ENCODE data around the gene NOL4L.
A peak's percentile ranks its signal among the peaks of the same experiment; 100 is the strongest.
"Not testable (repeated sequence)": the region's sequence is repeated elsewhere in the genome, so short reads cannot be mapped to it uniquely, and the experiment has no call there.

NOL4L gene

GRCh38 chr20:32507998-32508774, 76.9 kb downstream of the NOL4L start:
- DNase-seq (ENCODE audit: low spot score), result no peak

- no peak for DNase-seq (ENCODE audit: low spot score)
These were observed 78.4 kb downstream of the NOL4L start for GRCh38 chr20:32506721-32507120.

GRCh38 chr20:32505723-32506473, 79.2 kb downstream of the NOL4L start:
- no peak for DNase-seq (ENCODE audit: low spot score)

GRCh38 chr20:32501709-32502108, 83.4 kb downstream of the NOL4L start:
- DNase-seq (ENCODE audit: low spot score), result no peak

- DNase-seq (ENCODE audit: low spot score), result no peak
These were observed 87.4 kb downstream of the NOL4L start for GRCh38 chr20:32497589-32498224.

- no peak for DNase-seq (ENCODE audit: low spot score)
These were observed 88.2 kb downstream of the NOL4L start for GRCh38 chr20:32496811-32497533.

- DNase-seq (ENCODE audit: low spot score), result no peak
These were observed 89.2 kb downstream of the NOL4L start for GRCh38 chr20:32495949-32496348.

GRCh38 chr20:32495217-32495565, 89.9 kb downstream of the NOL4L start:
- no peak for DNase-seq (ENCODE audit: low spot score)

GRCh38 chr20:32494483-32495216, 90.5 kb downstream of the NOL4L start:
- no peak for DNase-seq (ENCODE audit: low spot score)

- no peak for DNase-seq (ENCODE audit: low spot score)
These were observed 91.8 kb downstream of the NOL4L start for GRCh38 chr20:32493356-32493755.

- not testable (repeated sequence) for DNase-seq (ENCODE audit: low spot score)
These were observed 93.4 kb downstream of the NOL4L start for GRCh38 chr20:32491764-32492151.

GRCh38 chr20:32490942-32491763, 94.0 kb downstream of the NOL4L start:
- DNase-seq (ENCODE audit: low spot score), result no peak

GRCh38 chr20:32488066-32488838, 96.9 kb downstream of the NOL4L start:
- DNase-seq (ENCODE audit: low spot score), result no peak

GRCh38 chr20:32487381-32487780, 97.8 kb downstream of the NOL4L start:
- no peak for DNase-seq (ENCODE audit: low spot score)

GRCh38 chr20:32485770-32486478, 99.2 kb downstream of the NOL4L start:
- no peak for DNase-seq (ENCODE audit: low spot score)

- DNase-seq (ENCODE audit: low spot score), result peak; percentile 91
These were observed 100.0 kb downstream of the NOL4L start for GRCh38 chr20:32484958-32485769.

GRCh38 chr20:32484225-32484957, 100.7 kb downstream of the NOL4L start:
- no peak for DNase-seq (ENCODE audit: low spot score)
